ENCODE results near the gene ATP8B4. TPM values are rescaled to one million over a fixed set of nuclear protein-coding genes. Genes with fewer than 3 reads are reported as not detected.
A peak's percentile ranks its signal among the peaks of the same experiment; 100 is the strongest.

Gene ATP8B4
- total and polyA plus RNA-seq, 12 donors, result 2.1 to 23.9 (median 4.9) TPM

- no peak overlapping the region for H3K4me3 ChIP-seq
- no peak overlapping the region for H3K27ac ChIP-seq
- no peaks in the 10 kb centered on the region for H3K4me1 ChIP-seq (replicated peaks in 1 of 2)
- H3K36me3 ChIP-seq (replicated peaks in 1 of 2), result no peaks in the 10 kb centered on the region
- peak; percentile 20 to 54 (median 32) for DNase-seq
- WGBS, 4 donors, result 60 to 63% (median 62%) methylated on average over 8 of the region's 8 CpGs
- no peaks in the 10 kb centered on the region for H3K27me3 ChIP-seq
- no peaks in the 10 kb centered on the region for H3K9me3 ChIP-seq (replicated peaks in 1 of 3)
- intact Hi-C loops (cut with DNase I), result no loop called here
- TF ChIP-seq CTCF (IDR thresholded peaks at IDR 0.05) (peak in 4 of 6 experiments; percentile 19 to 33 (median 28)), POLR2A (IDR thresholded peaks at IDR 0.05) (no peak)
Measured at GRCh38 chr15:49832511-49832910, 286.5 kb downstream of the ATP8B4 start.

GRCh38 chr15:49831206-49831965, 287.6 kb downstream of the ATP8B4 start:
- peak in 5 of 7 donors; percentile 14 to 51 (median 19) for DNase-seq
- Histone ChIP-seq H3K27me3 (no peaks in the 10 kb centered on the region), H3K9me3 (replicated peaks in 1 of 3) (no peaks in the 10 kb centered on the region), H3K4me3 (no peak overlapping the region), H3K4me1 (replicated peaks in 1 of 2) (no peaks in the 10 kb centered on the region), H3K36me3 (replicated peaks in 1 of 2) (no peaks in the 10 kb centered on the region), H3K27ac (no peak overlapping the region)
- WGBS, 4 donors, result 30 to 53% (median 43%) methylated on average over 4 to 5 of the region's 5 CpGs
- intact Hi-C loops (cut with DNase I), result no loop called here
- no peak for TF ChIP-seq POLR2A (IDR thresholded peaks at IDR 0.05)
- TF ChIP-seq CTCF (IDR thresholded peaks at IDR 0.05), result no peak

GRCh38 chr15:49830391-49830790, 288.6 kb downstream of the ATP8B4 start:
- WGBS, 4 donors, result 31 to 46% (median 34%) methylated on average over 3 of the region's 3 CpGs
- no peaks in the 10 kb centered on the region for H3K9me3 ChIP-seq (replicated peaks in 1 of 3)
- H3K4me3 ChIP-seq, result no peak overlapping the region
- no peaks in the 10 kb centered on the region for H3K36me3 ChIP-seq (replicated peaks in 1 of 2)
- DNase-seq, result no peak
- TF ChIP-seq CTCF (IDR thresholded peaks at IDR 0.05) (no peak), POLR2A (IDR thresholded peaks at IDR 0.05) (no peak)
- H3K27me3 ChIP-seq, result no peaks in the 10 kb centered on the region
- no peaks in the 10 kb centered on the region for H3K4me1 ChIP-seq (replicated peaks in 1 of 2)
- intact Hi-C loops (cut with DNase I), result no loop called here
- H3K27ac ChIP-seq, result no peak overlapping the region

GRCh38 chr15:49827311-49827710, 291.7 kb downstream of the ATP8B4 start:
- Histone ChIP-seq H3K36me3 (replicated peaks in 1 of 2) (no peaks in the 10 kb centered on the region), H3K27me3 (no peaks in the 10 kb centered on the region), H3K27ac (no peak overlapping the region), H3K9me3 (replicated peaks in 1 of 3) (no peaks in the 10 kb centered on the region), H3K4me1 (replicated peaks in 1 of 2) (no peaks in the 10 kb centered on the region), H3K4me3 (no peak overlapping the region)
- intact Hi-C loops (cut with DNase I), result no loop called here
- TF ChIP-seq POLR2A (IDR thresholded peaks at IDR 0.05), result no peak
- no peak for DNase-seq
- 76 to 89% (median 85%) methylated on average over 1 of the region's 1 CpG for WGBS, 4 donors
